NCI-H2107 (cell line): ENCODE data around the gene SESN1.
"Not testable (repeated sequence)": the region's sequence is repeated elsewhere in the genome, so short reads cannot be mapped to it uniquely, and the experiment has no call there.

Source experiments
- DNase-seq: peaks from one replicate; lab custom pipeline; 2025; lab: John Stamatoyannopoulos, UW

Gene SESN1

DNA sequence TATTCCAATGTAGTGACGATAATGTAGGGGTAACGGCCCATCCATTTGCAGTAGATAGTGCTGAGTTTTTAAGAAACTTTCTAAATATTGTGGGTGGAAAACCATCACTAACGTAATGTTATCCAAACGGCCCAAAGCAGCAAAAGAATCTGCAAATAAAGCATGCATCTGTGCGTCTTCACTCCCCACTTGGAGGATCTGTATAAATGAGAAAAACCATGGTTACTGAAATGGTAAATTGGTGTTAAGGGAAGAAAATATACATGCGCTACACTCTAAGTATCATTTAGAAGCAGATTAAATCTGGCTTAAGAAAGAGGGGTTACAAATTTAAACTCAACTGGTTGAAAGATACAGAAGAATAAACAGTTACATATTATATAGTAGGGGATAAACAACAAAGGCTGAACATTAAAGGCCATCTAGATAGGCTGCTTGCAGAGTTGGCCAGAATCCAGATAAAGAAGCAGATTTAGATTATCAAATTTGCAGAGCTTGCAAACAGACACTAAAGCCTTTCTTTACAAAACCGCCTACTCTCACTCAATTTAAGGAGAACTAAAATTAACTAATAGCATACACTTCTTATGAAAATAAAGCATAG lies 93.3 kb downstream of the SESN1 start:
- DNase-seq: no peak

DNA sequence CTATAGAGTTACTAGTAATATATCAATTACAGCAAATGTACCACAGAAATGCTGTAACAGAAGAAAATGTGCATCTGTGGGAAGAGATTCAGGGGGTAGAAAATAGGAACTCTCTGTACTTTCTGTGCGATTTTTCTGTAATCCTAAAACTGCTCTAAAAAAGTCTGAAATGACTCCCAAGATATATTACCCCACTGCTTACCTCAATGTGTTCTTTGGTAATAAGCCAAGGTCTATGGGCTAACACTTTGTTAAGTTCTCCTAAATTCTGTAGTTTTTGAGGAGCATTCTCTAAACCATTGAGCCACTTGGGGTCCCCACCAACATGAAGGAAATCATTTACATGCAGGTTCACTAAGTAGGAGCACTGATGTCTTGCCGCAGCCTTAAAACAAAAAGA lies 94.4 kb downstream of the SESN1 start:
- no peak for DNase-seq

DNA sequence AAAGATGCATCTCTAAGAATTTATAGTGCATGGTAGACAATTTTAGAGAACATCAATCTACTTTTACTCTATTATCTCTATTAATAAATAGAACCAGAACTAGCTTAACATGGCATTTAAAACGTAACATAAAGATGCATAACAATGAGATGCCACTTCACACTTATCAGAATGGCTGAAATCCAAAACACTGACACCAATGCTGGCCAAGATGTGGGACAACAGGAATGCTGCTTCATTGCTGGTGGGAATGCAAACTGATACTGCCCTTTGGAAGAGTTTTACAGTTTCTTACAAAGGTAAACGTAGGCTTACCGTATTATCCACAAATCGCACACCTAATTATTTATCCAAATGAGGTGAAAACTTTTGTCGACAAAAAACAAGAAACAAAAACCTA lies 95.2 kb downstream of the SESN1 start:
- DNase-seq: no peak

DNA sequence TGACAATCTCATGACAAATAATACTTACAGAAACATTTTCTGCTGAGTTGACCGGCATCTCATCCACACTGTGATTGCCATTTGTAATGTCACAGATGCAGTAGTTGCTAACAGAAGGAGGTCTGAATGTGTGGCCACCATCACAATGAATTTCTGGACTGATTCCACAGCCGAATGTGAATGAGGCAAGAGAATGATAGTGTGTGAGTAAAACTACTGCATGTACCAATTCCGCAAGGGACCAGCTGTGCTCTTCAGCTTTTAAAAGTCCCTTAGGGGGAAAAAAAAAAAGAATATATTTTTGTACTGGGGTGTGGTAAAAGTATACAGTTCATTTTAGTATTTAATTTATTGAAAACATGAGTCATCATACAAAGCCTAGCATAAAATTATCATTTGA lies 96.2 kb downstream of the SESN1 start:
- DNase-seq: no peak

DNA sequence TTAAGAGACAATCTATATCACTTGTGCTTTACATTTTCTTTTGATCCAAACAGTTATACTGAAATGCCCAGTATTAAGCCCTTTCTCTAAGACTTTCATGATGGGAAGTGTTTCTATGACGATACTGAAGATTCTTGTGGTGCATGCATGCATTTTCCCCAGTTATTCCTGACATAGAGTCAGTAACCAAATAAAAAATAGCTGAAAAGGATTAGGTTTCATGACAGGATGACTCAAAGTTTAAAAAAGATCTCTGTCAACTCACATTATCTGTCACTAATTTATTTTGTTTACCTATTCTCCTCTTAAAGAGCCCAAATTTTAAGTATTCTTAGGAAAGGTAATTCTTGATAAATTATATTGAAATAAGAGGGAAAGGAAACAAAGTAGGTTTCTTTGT lies 98.4 kb downstream of the SESN1 start:
- no peak for DNase-seq

DNA sequence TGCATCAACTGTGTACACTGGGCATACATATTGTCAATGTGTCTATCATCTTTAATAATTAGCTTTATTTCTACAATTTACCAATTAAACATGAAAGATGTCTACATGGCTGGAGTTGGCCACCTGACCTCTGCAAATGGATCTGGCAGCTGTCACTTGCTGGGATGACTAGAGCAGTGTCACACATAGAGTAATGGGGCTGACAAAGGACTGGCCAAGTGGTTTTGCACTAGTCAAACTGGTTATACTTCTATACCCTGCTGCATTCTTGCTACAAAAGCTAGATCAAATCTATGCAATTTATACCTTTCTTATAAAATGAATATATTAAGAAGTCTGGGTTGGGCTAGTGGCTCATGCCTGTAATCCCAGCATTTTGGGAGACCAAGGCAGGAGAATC lies 99.3 kb downstream of the SESN1 start:
- DNase-seq: no peak

DNA sequence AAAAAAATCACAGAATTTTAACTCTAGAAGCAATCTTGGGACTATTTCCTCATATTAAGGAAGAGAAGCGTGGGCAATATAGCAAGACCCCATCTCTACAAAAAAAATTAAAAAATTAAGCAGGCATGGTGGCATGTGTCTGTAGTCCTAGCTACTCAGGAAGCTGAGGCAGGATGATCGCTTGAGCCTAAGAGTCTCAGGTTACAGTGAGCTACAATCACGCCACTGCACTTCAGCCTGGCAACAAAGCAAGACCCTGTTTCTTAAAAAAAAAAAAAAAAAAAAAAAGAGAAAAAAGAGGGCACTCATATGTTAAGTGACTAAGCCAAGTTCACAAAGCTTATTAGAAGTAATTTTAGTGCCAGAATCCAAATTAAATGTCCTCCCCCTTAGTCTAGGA lies 100.8 kb downstream of the SESN1 start:
- DNase-seq: no peak

DNA sequence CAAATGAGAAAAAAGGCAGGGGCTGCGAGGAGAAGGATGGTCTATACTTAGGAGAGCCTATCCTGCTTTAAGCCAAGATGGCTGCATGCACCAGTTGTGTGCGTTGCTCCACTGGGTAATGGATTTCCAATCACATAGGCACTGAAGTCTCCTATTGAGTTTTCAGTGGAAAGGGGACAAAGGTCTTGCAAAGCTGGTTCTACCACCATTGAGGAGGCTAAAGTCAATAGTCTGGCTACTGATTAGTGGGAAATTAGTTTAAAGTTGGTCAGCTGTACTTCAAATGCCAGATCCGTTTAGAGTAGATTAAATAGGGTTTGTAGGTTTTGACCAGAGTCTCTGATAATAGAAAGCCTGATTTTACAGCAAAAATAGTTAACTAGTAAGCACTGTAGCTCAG lies 104.9 kb downstream of the SESN1 start:
- no peak for DNase-seq

DNA sequence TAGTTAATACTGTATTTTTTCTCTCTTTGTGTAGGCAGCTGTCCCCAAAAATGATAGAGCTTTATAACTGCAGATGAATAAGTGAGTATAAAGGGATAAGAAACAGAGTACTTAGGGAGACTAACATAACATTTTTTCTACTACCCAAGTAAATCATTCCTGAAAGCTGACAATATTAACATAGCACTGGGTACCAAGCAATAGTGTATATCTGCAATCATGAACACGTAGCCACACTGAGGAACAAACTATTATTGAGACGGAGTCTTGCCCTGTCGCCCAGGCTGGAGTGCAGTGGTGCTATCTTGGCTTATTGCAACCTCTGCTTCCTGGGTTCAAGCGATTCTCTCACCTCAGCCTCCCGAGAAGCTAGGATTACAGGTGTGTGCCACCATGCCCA lies 105.9 kb downstream of the SESN1 start:
- no peak for DNase-seq

DNA sequence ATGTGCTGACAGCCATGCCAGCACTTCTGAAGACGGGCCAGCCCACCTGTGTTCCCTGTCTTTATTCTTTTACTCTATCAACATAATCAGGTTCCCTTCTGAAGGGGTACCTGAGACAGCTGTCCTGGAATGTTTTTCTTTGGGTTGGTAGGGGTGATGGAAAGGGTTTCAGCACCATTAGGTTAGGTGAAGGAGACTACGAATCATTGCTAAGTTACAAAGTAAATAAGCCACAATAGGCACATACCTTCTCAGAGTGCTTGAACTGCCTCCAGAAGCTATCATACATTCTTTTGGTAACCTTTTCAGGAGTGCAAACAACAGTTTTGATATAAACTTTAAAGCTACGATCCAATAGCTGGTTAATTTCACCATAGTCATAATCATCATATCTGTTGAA lies 106.3 kb downstream of the SESN1 start:
- no peak for DNase-seq

DNA sequence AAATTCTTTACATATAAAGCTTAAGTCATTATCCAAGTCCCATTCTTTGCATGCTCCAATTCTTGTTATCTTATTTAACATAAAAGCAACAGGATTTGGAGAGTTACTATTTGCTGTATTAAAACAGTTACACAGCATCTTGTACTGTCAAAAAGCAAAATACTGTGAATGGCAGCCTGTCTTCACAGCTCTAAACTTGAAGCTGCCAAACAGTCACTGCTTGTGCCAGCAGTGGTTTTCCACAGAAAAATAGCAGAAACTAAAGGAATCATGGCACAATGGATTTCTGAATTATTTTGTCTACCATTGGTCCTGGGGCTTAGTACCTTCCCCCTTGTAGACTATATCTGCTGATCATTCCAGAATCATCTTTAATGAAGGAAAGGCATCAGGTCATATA lies 107.5 kb downstream of the SESN1 start:
- no peak for DNase-seq

DNA sequence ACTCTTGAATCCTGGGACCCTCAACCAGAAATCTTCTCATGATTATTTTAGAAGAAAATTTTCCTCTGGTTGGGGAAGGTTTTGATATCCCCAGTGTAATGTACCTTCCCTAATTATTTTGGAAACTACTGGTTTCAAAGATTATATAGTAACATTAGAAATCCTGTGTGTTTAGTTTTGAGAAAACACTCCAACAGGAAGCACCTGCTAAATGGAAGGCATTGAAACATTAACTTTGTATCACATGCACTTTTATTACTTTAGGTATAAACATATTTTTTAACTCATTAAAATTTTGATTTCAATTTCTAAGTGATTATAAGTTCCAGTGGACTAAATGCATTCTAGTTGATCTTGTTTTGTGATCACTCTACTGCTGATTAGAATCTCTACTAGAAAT lies 109.3 kb downstream of the SESN1 start:
- DNase-seq: no peak

DNA sequence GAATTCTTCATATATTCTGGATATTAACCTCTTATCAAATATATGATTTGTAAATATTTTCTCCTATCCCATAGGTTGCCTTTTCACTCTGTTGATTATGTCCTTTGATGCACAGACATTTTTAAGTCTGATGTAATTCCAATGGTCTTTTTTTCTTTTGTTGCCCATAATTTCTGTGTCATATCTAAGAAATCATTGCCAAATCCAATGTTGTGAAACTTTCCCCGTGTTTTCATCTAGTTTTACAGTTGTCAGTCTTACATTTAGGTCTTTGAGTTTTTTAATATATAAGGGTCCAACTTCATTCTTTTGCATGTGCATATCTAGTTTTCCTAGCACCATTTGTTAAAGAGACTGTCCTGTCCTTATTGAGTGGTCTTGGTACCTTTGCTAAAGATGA lies 111.5 kb downstream of the SESN1 start:
- DNase-seq: no peak

DNA sequence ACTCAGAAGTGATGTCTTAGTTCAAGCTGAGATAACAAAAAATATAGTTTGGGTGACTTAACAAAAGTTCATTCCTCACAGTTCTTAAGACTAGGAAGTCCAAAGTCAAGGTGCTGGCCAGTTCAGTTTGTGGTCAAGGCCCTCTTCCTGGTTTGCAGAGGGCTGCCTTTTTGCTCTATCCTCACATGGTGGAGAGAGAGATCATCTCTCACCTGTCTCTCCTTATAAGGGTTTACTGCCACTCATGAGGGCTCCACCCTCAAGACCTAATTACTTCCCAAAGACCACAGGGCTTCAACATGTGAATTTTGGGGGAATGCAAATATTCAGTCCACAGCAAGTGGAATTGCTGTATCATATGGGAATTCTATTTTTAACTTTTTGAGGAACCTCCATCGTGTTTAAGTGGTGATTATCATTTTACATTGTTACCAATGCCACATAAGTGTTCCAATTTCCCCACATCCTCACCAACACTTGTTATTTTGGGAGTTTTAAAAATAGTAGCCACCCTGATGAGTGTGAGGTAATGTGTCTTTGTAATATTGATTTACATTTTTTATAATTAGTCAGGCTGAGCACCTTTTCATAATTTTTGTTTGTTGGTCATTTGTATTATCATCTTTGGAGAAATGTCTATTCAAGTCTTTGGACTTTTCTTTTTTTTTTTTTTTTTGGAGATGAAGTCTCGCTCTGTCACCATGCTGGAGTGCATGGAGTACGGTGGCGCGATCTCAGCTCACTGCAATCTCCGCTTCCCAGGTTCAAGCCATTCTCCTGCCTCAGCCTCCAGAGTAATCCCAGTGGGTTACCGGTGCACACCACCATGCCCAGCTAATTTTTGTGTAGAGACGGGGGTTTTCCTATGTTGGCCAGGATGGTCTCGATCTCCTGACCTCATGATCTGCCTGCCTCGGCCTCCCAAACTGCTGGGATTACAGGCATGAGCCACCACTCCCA lies 112.2 kb downstream of the SESN1 start:
- no peak for DNase-seq

DNA sequence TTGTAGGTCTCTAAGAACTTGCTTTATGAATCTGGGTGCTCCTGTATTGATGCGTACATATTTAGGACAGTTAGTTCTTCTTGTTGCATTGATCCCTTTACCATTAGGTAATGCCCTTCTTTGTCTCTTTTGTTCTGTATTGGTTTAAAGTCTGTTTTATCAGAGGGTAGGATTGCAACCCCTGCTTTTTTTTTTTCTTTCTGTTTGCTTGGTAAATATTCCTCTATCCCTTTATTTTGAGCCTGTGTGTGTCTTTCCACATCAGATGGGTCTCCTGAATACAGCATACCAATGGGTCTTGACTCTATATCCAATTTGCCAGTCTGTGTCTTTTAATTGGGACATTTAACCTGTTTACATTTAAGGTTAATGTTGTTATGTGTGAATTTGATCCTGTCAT lies 116.0 kb downstream of the SESN1 start:
- DNase-seq: not testable (repeated sequence)

DNA sequence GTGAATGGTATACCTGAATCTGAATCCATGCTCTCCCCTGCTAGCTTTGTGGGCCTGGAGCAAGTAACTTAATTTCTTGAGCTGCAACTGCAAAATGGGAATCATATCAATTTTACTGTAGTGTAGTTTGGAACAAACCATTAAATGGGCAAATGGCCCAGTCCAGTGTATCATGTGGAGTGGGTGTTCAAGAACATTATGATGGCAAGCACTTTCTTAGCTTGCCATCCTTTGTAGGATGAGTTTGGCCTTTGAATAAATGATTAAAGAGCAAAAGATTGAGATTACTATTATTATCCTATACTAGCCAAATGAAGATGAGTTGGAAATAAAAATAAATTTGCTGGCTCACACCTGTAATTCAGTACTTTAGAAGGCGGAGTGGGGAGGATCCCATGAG lies 120.4 kb downstream of the SESN1 start:
- no peak for DNase-seq

DNA sequence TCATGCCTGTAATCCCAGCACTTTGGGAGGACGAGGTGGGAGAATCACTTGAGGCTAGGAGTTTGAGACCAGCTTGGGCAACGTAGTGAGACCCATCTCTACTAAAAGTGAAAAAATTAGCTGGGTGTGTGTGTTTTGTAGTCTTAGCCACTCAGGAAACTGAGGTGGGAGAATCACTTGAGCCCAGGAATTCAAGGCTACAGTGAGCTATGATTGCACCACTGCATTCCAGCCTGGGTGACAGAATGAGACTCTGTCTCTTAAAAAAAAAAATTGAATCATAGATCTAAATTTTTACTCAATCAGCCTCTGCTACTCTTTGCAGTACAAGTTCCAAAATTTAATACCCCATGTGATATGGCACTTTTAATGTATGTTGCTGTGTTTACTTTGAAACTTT lies 124.9 kb downstream of the SESN1 start:
- no peak for DNase-seq

DNA sequence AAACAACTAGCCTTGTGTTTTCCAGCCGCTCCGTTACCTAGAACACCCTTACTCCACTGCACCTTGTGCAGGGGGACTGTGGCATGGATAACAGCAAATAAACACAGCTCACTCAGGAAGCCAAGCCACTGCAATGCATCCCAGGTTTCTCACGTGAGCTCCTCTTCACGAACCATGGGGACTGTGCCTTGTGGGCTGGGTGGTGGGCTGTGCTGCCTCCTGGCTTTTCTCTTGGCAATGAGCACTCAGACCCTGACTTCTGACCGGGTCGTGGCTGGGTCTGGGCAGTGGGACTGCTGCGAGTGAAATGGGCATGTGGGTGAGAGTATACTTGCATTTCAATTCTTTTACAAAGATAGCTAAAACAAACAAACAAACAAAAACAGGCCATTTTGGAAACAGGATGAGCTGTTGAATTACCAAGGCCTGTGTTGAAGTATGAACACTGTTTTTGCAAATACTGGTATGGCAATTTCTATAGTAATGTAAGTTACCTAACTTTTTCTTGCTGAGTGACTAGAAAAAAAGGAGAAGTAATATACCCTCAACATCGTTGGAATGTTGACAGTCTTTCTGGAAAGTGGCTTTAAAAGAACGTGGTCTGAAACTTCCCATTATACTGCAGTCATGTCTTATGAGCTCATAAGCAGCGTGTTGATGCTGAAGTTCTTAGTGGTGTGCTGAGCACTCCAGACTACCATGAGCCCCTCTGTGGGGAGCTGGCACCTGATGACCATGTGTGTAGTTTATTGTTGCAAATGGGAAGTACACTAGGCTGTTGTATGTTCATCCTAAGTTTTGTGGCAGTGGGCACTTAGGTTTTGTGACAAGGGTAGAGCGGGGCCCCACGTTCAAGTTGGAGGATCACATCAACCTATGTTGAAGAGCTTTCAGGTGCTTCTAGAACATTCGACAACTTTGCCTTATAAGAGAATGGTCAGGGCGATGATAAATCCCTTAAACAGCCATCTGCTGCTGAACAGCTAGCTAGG lies 126.0 kb downstream of the SESN1 start:
- no peak for DNase-seq

DNA sequence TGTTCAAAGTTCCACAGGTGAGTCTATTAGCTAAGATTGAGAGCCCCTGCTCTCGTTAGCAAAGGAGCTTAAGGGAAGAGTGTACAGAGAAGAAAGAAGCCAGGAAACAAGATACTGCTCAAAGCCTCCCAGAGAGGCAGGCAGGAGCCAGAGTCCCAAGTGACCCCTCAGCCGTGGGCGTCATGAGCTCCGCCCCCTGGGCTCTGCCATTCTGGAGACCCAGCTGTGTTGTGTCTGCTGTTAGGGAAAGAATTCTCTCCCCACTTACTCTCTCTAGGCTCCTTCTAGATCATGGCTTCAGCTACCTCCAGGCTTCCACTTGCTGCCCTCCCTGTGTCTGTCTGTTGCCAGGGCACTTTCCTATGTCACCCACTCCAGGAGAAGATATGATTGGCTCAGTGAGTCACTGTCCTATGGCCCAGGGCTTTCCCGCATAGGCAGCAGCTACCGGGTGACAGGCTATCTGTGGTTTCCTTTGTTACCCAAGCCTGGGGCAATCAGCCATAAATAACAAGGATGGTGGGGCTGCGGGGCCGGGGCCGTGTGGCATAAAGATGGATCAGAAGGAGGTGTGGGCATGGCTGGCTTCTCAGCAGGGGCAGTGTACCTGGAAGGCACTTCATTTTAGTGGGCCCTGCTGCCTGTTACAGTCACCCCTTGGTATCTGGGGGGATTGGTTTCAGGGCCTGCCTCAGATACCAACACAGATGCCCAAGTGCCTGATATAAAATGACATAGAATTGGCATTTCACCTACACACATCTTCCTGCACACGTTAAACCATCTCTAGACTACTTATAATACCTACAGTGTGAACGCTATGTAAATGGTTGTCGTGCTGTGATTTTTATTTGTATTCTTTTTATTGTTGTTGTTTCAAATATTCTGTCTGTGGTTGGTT lies 127.5 kb downstream of the SESN1 start:
- peak; percentile 38 for DNase-seq

DNA sequence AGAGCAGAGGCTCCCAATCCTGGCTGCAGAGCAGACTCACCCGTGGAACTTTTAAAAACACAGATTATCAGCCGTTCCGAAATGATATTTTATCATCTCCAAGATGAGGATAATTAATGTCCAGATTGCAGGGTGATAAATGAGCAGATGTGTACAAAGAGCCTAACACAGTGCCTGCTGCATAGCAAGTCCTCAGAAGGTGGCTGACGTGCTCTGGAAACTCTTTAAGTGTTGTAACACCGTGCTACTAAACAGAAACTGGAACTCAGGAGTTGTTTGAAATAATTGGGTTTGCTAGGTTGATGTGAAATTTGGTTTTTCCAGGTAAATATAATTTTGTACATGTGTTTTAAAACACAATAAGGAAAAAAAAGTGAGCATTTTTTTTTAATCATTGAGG lies 128.4 kb downstream of the SESN1 start:
- no peak for DNase-seq

DNA sequence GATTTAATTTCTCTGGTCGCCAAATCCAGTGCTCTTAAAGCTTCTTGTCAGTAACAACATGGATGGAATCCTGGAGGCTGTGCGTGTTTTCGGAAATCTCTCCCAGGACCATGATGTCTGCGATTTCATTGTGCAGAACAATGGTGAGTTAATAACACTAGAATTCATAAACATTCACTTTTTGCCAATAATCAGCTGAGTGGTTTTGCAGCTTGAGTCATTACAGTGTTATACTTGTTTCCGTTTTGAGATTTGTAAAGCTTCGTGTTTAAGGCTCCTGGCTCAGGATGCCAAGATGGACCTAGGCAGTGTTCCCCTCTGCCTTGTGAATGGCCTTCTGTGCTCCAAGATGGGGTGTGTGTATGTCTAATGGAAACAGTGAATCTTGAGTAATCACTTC lies 132.7 kb downstream of the SESN1 start:
- no peak for DNase-seq
